ENCODE data around the gene CD248. TPM values are rescaled to one million over a fixed set of nuclear protein-coding genes. Genes with fewer than 3 reads are reported as not detected.

CD248 gene
- total RNA-seq, 1 donor from 2014 or later = 31.9 TPM

GRCh38 chr11:66291706-66292542 is 24.9 kb downstream of the CD248 start, which contains the start of gene TMEM151A:
TMEM151A (plus strand) TSS chr11:66291894; CDS start chr11:66292014, 120 bp downstream.
- no peak for TF ChIP-seq CTCF (conservative IDR thresholded peaks at IDR 0.05)
- Mint-ChIP-seq H3K4me1 (ENCODE audit: unreplicated experiment) (peaks cover 18% of the 10 kb centered on the region), H3K36me3 (peaks cover 3% of the 10 kb centered on the region), H3K27me3 (peaks cover 47% of the 10 kb centered on the region), H3K27ac (peak within 1 kb of the TSS; percentile 98), H3K4me3 (peak within 1 kb of the TSS; percentile 93), H3K9me3 (no peaks in the 10 kb centered on the region)
- DNase-seq (ENCODE audit: extremely low spot score, unreplicated experiment) = no peak

GRCh38 chr11:66291303-66291705 is 25.5 kb downstream of the CD248 start:
- Mint-ChIP-seq H3K36me3 (peaks cover 3% of the 10 kb centered on the region), H3K4me1 (ENCODE audit: unreplicated experiment) (peaks cover 18% of the 10 kb centered on the region), H3K27me3 (peaks cover 45% of the 10 kb centered on the region), H3K9me3 (no peaks in the 10 kb centered on the region), H3K27ac (no peak overlapping the region), H3K4me3 (peak overlapping the region; percentile 93)
- no peak for TF ChIP-seq CTCF (conservative IDR thresholded peaks at IDR 0.05)
- DNase-seq (ENCODE audit: extremely low spot score, unreplicated experiment) = no peak

- H3K4me1 Mint-ChIP-seq (ENCODE audit: unreplicated experiment) = peaks cover 18% of the 10 kb centered on the region
- H3K9me3 Mint-ChIP-seq = no peaks in the 10 kb centered on the region
- peaks cover 3% of the 10 kb centered on the region for H3K36me3 Mint-ChIP-seq
- DNase-seq (ENCODE audit: extremely low spot score, unreplicated experiment) = no peak
- H3K27ac Mint-ChIP-seq = peak overlapping the region; percentile 98
- TF ChIP-seq CTCF (conservative IDR thresholded peaks at IDR 0.05) = no peak
- H3K4me3 Mint-ChIP-seq = peak overlapping the region; percentile 93
- H3K27me3 Mint-ChIP-seq = peaks cover 43% of the 10 kb centered on the region
Observed at GRCh38 chr11:66290330-66290621, 26.6 kb downstream of the CD248 start.

GRCh38 chr11:66289548-66290329 is 27.1 kb downstream of the CD248 start:
- no peak for TF ChIP-seq CTCF (conservative IDR thresholded peaks at IDR 0.05)
- Mint-ChIP-seq H3K4me3 (peak overlapping the region; percentile 93), H3K27ac (peak overlapping the region; percentile 98), H3K27me3 (peaks cover 43% of the 10 kb centered on the region), H3K9me3 (no peaks in the 10 kb centered on the region), H3K4me1 (ENCODE audit: unreplicated experiment) (peaks cover 18% of the 10 kb centered on the region), H3K36me3 (peaks cover 3% of the 10 kb centered on the region)
- peak; percentile 90 for DNase-seq (ENCODE audit: extremely low spot score, unreplicated experiment)

GRCh38 chr11:66288671-66289547 is 27.9 kb downstream of the CD248 start, which contains the start of gene YIF1A:
YIF1A (minus strand) TSS chr11:66289143; CDS start chr11:66288985, 158 bp downstream.
- H3K9me3 Mint-ChIP-seq = no peaks in the 10 kb centered on the region
- H3K36me3 Mint-ChIP-seq = peaks cover 3% of the 10 kb centered on the region
- H3K27ac Mint-ChIP-seq = peak within 1 kb of the TSS; percentile 98
- DNase-seq (ENCODE audit: extremely low spot score, unreplicated experiment) = peak; percentile 98
- H3K4me3 Mint-ChIP-seq = peak within 1 kb of the TSS; percentile 96
- H3K4me1 Mint-ChIP-seq (ENCODE audit: unreplicated experiment) = peaks cover 18% of the 10 kb centered on the region
- H3K27me3 Mint-ChIP-seq = peaks cover 41% of the 10 kb centered on the region
- peak; percentile 38 for TF ChIP-seq CTCF (conservative IDR thresholded peaks at IDR 0.05)

All from type B pancreatic cell (in vitro differentiated cells).